Measurements from ENCODE around the gene KCNJ11. TPM values are rescaled to one million over a fixed set of nuclear protein-coding genes. Genes with fewer than 3 reads are reported as not detected.

Gene KCNJ11
- total and polyA plus RNA-seq, 2 experiments from 2014 or later, result 0.31 to 10.5 TPM

DNA sequence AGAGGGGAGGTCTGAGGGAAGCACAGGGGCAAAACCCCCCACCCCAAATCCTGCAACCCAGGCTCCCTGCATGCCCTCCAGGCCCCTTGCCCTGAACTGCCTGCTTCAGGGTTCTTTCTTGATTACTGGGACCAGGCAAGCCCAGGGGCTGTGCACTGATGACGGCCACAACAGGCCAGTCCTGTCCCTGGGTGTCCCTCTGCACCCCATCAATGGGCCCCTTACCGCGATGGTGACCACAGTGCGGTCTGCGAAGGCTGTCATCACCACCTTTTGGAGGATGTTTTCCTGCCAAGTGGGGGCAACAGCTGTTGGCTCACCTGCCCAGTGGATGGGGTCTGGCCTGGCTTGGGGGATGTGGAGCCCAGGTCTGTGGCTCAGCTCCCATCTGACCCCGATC lies 5.0 kb upstream of the KCNJ11 start:
- no peaks in the 10 kb centered on the region for H3K79me2 ChIP-seq
- no peaks in the 10 kb centered on the region for H3K27me3 ChIP-seq
- WGBS (ENCODE audit: low lambda C conversion rate, missing lambda C conversion rate), result 93% methylated on average over 5 of the region's 6 CpGs
- no peaks in the 10 kb centered on the region for H3K9me3 ChIP-seq (ENCODE audit: low read depth)
- DNase-seq (ENCODE audit: low spot score), result no peak
- no peaks in the 10 kb centered on the region for H3K36me3 ChIP-seq (replicated peaks; ENCODE audit: insufficient read depth, low read depth)
- TF ChIP-seq EZH2 (IDR thresholded peaks at IDR 0.05; ENCODE audit: borderline replicate concordance) (no peak), EZH2phosphoT487 (IDR thresholded peaks at IDR 0.05; ENCODE audit: low read depth, severe bottlenecking, unreplicated experiment) (no peak)
- TF ChIP-seq, protein P1, sequence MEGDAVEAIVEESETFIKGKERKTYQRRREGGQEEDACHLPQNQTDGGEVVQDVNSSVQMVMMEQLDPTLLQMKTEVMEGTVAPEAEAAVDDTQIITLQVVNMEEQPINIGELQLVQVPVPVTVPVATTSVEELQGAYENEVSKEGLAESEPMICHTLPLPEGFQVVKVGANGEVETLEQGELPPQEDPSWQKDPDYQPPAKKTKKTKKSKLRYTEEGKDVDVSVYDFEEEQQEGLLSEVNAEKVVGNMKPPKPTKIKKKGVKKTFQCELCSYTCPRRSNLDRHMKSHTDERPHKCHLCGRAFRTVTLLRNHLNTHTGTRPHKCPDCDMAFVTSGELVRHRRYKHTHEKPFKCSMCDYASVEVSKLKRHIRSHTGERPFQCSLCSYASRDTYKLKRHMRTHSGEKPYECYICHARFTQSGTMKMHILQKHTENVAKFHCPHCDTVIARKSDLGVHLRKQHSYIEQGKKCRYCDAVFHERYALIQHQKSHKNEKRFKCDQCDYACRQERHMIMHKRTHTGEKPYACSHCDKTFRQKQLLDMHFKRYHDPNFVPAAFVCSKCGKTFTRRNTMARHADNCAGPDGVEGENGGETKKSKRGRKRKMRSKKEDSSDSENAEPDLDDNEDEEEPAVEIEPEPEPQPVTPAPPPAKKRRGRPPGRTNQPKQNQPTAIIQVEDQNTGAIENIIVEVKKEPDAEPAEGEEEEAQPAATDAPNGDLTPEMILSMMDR (IDR thresholded peaks at IDR 0.05; ENCODE audit: poor library complexity), result no peak
- H3K9me2 ChIP-seq (replicated peaks; ENCODE audit: insufficient read depth), result no peaks in the 10 kb centered on the region
- H3K27ac ChIP-seq, result no peak overlapping the region
- H4K20me1 ChIP-seq (ENCODE audit: insufficient read depth, poor library complexity, severe bottlenecking), result no peaks in the 10 kb centered on the region
- H2AFZ ChIP-seq, result no peak overlapping the region
- H3K4me1 ChIP-seq (ENCODE audit: insufficient read depth), result no peaks in the 10 kb centered on the region
- no peak overlapping the region for H3K4me3 ChIP-seq
- H3K4me2 ChIP-seq, result no peak overlapping the region

DNA sequence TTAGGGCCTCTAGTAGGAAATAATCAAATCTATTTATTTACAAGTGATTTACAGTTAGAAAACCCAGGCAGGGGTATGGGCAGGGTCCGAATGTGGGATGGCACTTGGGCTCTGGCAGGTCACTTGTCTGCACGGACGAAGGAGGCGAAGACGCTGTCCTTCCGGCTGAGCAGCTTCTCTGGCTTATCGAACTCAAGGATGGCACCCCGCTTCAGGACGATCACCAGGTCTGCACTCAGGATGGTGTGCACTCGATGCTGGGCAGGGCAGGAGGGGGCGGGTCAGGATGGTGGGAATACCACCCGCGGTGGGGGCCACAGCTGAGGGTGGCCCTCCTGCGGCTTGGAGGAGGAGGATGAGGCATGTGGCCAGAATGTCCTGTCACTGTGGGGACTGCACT lies 4.4 kb upstream of the KCNJ11 start:
- Histone ChIP-seq H3K9me3 (ENCODE audit: low read depth) (no peaks in the 10 kb centered on the region), H2AFZ (no peak overlapping the region), H3K79me2 (no peaks in the 10 kb centered on the region), H4K20me1 (ENCODE audit: insufficient read depth, poor library complexity, severe bottlenecking) (no peaks in the 10 kb centered on the region), H3K36me3 (replicated peaks; ENCODE audit: insufficient read depth, low read depth) (no peaks in the 10 kb centered on the region), H3K9me2 (replicated peaks; ENCODE audit: insufficient read depth) (no peaks in the 10 kb centered on the region), H3K27me3 (no peaks in the 10 kb centered on the region), H3K27ac (no peak overlapping the region), H3K4me3 (no peak overlapping the region), H3K4me2 (no peak overlapping the region), H3K4me1 (ENCODE audit: insufficient read depth) (no peaks in the 10 kb centered on the region)
- TF ChIP-seq EZH2phosphoT487 (IDR thresholded peaks at IDR 0.05; ENCODE audit: low read depth, severe bottlenecking, unreplicated experiment) (no peak), EZH2 (IDR thresholded peaks at IDR 0.05; ENCODE audit: borderline replicate concordance) (no peak)
- TF ChIP-seq, protein P1 (IDR thresholded peaks at IDR 0.05; ENCODE audit: poor library complexity), result no peak
- WGBS (ENCODE audit: low lambda C conversion rate, missing lambda C conversion rate), result 91% methylated on average over 13 of the region's 14 CpGs
- no peak for DNase-seq (ENCODE audit: low spot score)

DNA sequence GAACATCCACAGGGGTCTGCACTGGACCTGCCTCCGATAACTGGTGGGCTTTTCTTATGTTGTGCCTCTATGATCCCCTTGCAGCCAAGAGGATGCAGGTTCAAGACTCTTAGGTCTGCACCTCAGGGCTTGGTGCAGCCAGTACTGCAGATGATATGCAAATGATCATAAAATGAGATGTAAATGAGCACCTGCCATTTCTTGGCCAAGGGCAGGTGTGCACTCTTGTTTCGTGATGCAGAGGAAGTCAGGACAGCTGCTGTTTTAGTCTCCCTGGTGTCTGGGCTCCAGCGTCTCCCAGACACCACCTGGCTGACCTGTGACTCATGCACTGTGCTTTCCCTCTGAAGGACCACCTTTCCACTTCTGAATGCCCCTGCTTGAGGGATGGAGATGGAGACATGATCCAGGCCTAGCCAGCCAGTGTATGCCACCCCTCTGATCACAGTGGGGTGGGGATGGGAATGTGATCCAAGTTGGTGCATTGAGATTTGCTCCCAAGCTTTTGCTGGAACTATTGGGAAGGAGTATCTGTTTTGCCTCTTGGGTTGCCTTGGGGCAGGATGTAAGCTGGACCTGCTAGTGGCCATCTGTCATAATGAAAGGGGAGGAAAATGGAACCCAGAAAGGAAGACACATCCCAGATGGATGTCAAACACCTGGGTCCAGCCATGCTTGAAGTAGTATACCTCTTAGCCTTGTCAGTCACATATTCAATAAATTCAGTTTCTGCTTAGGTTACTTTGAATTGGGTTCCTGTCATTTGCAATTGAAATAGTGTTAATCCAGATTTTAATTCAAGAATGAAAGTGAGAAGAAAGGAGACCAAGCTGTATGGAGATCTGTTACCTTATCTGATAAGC lies 3.3 kb upstream of the KCNJ11 start:
- Histone ChIP-seq H3K4me2 (no peak overlapping the region), H3K9me3 (ENCODE audit: low read depth) (no peaks in the 10 kb centered on the region), H4K20me1 (ENCODE audit: insufficient read depth, poor library complexity, severe bottlenecking) (no peaks in the 10 kb centered on the region), H3K4me3 (no peak overlapping the region), H3K79me2 (no peaks in the 10 kb centered on the region), H3K27ac (no peak overlapping the region), H3K4me1 (ENCODE audit: insufficient read depth) (no peaks in the 10 kb centered on the region), H3K36me3 (replicated peaks; ENCODE audit: insufficient read depth, low read depth) (no peaks in the 10 kb centered on the region), H3K27me3 (no peaks in the 10 kb centered on the region), H3K9me2 (replicated peaks; ENCODE audit: insufficient read depth) (no peaks in the 10 kb centered on the region), H2AFZ (no peak overlapping the region)
- TF ChIP-seq EZH2phosphoT487 (IDR thresholded peaks at IDR 0.05; ENCODE audit: low read depth, severe bottlenecking, unreplicated experiment) (no peak), EZH2 (IDR thresholded peaks at IDR 0.05; ENCODE audit: borderline replicate concordance) (no peak)
- TF ChIP-seq, protein P1 (IDR thresholded peaks at IDR 0.05; ENCODE audit: poor library complexity), result no peak
- WGBS (ENCODE audit: low lambda C conversion rate, missing lambda C conversion rate), result 69% methylated on average over 3 of the region's 3 CpGs
- no peak for DNase-seq (ENCODE audit: low spot score)
